GM12874 (cell line): ENCODE data around the gene RAMP3.

Experiments
- TF ChIP-seq, protein P1 (sequence below): IDR thresholded peaks from 2 replicates; pipeline ENCODE4 v1.5.1; 2011; ENCODE audit warnings: low read depth, mild to moderate bottlenecking, control low read depth, low read length, moderate library complexity; ENCODE audit not compliant: insufficient read depth

RAMP3 gene

DNA sequence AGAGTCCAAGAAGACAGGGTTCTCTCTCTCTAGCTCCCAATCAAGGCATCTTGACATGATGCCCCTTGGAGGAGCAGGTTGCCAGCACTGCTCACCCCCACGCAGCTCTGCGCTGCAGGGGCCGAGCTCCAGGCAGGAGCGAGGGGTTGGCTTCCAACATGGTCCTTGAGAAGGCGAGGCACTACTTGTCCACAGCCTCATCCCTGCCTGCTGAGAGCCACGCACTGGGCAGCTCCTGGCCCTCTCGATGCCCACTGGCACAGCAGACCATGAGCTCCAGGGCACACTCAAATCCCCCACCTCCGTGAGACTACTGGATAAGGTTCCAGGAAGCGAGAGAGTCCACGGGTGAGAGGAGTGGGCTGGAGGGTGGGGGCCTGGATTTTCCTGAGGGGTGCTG, 31.1 kb downstream of the RAMP3 start:
- TF ChIP-seq, protein P1, sequence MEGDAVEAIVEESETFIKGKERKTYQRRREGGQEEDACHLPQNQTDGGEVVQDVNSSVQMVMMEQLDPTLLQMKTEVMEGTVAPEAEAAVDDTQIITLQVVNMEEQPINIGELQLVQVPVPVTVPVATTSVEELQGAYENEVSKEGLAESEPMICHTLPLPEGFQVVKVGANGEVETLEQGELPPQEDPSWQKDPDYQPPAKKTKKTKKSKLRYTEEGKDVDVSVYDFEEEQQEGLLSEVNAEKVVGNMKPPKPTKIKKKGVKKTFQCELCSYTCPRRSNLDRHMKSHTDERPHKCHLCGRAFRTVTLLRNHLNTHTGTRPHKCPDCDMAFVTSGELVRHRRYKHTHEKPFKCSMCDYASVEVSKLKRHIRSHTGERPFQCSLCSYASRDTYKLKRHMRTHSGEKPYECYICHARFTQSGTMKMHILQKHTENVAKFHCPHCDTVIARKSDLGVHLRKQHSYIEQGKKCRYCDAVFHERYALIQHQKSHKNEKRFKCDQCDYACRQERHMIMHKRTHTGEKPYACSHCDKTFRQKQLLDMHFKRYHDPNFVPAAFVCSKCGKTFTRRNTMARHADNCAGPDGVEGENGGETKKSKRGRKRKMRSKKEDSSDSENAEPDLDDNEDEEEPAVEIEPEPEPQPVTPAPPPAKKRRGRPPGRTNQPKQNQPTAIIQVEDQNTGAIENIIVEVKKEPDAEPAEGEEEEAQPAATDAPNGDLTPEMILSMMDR: no peak

DNA sequence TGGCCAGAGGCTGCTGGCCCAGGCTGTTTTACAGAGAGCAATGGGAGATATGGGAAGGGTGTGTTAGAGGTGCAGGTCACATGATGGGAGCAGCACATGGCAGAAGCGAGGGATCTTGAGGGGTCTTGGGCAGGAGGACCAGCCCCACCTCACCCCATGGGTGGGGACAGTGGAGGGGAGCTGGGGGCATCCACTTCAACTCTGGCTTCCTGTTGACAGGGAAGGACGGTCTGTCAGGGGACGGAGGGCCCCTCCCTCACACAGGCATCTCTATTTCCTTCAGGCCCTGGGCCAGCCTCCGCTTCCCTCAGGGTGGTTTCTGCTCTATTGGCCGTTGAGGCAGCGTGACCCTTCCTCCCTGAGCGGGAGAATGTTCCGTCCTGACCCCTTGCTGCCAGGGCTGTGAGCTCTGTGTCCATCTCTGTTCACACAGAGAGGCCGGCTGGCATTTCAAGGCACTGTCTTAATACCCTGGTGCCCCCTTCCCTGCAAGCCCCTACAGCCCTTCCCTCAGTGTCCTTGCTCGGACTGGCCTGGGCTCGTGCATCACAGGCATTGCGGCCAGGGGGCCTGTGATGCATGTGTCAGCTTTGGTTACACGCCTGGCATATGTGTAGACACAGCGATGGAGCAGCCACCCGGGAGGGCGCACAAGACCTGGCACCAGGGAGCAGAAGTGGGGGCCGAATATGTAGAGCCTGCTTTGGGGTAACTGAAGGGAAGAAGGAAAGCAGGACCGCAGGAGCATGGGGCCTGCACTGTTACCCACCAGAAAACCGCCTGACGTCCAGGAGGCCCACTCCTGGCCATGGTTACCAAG, 31.8 kb downstream of the RAMP3 start:
- TF ChIP-seq, protein P1: no peak

DNA sequence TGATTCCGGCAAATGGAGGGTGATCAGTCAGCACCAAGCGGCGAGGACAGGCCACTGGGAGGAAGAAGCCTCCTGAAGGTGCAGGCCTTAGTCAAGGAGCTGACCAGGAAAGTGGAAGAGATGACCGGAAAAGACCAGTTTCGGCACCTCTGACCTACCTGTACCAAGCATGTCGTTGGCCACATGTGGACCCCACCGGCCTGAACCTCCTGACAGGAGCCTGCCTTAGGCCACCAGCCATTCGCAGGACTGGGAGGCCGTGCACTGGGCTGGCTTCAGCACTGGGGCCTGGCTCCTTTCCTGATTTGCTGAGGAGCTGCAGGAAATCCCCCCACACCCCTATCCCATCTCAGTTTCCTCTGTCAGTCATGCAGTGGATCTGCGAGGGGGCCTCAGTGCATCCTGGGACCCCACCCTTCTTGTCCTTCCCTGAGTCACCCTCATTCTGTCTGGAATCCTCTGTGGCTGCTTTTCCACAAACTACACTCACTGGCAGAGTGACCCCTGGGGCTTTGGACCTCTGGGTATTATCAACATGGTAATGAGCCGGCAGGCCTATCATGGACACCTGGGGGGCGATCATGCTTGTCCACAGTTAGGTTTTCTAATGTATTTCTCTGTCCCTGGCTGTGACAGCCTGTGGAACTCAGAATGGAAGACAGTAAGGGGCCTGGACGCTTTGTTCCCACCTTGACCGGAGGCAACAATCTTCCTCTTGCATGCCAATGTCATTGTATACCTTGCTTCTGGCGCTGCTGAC, 33.0 kb downstream of the RAMP3 start:
- TF ChIP-seq, protein P1: no peak

DNA sequence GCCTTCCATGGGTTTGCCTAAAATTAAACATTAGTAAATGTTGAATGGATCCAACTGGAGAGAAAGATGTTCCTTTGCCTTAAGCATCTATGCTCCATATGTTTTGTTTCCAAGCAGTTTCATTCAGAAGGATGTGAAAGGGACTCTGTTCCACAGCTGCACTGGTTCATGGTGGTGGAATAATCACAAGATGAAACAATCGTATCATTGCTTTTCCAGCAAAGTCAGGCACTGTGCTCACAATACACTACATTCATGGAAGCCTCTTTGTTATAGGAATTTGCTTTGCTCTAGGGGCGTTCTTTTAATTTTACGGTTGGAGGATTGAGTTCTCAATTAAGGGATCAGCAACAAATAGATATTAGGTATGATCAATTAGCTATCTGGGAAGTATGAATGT, 33.8 kb downstream of the RAMP3 start:
- TF ChIP-seq, protein P1: no peak

DNA sequence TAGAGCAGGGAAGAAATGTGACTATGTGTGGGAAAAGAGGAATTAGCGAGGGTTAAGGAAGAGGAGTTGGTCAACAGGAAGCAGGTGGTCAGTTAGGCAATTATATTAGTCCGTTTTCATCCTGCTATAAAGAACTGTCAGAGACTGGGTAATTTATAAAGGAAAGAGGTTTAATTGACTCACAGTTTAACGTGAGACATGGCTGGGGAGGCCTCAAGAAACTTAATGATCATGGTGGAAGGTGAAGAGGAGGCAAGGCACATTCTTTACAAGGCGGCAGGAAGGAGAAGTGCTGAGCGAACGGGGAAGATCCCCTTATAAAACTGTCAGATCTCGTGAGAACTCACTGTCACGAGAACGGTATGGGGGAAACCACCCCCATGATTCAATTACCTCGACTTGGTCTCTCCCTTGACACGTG, 35.0 kb downstream of the RAMP3 start:
- TF ChIP-seq, protein P1: no peak

DNA sequence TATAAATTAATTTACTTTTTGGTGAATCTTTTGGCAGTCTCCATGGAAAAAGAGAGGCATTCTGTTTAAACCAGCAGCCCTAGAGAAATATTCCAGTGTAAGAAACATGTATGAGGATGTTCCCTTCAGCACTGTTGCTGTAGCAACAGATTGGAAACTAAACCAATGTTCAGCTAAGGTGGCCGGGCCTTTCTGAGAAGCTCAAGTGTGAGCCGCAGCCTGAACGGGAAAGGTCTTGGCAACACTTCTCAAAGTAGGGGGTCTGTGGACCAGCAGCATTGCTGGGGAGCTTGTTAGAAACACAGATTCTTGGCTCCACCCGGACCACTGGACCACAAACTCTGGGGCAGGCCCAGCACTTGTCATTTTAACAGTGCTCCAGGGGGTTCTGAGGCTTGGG, 36.2 kb downstream of the RAMP3 start:
- TF ChIP-seq, protein P1: no peak

DNA sequence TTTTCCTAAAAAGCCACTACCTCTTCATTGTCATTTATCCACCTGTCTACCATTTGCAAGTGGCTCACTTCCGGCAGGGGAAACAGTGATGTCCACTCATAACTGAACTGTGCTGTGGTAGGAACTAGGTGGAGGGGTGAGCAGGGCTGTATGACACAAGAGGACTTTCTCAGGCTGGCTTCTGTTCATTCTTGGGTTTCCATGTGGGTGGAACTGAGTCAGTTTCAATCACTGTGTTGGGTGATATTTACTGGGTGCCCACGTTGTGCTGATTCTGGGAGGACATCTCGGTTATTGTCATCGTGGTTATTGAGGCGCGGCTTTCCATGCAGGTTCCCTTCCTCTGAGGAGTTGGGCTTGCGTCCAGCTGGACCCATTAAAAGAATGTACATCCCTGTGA, 38.8 kb downstream of the RAMP3 start:
- TF ChIP-seq, protein P1: no peak
